Smooth muscle cell (in vitro differentiated cells): ENCODE measurements around the gene IL17RC. TPM values are rescaled to one million over a fixed set of nuclear protein-coding genes. Genes with fewer than 3 reads are reported as not detected.

Experiments used
- DNase-seq: peaks from one replicate; lab custom pipeline; 2025; ENCODE audit not compliant: unreplicated experiment; lab: John Stamatoyannopoulos, UW
- H2AFZ ChIP-seq: fragments of 200-600 bp; sonication (generic); 2 replicates; pipeline ENCODE4 v1.6.0; 2016; ENCODE audit warnings: antibody characterized with exemption, low read depth, mild to moderate bottlenecking
- H3F3A ChIP-seq: fragments of 200-600 bp; sonication (generic); 2 replicates; pipeline ENCODE4 v1.6.0; 2017; ENCODE audit warnings: antibody characterized with exemption, low read depth
- H3K27ac ChIP-seq: fragments of 200-600 bp; sonication (generic); 2 replicates; pipeline ENCODE4 v1.5.1; 2016; ENCODE audit warnings: low read depth, mild to moderate bottlenecking
- H3K27me3 ChIP-seq: fragments of 200-600 bp; sonication (generic); 2 replicates; pipeline ENCODE4 v1.6.1; 2016; ENCODE audit warnings: low read depth, mild to moderate bottlenecking
- H3K36me3 ChIP-seq: fragments of 200-600 bp; sonication (generic); 2 replicates; pipeline ENCODE4 v1.5.1; 2016; ENCODE audit warnings: low read depth
- H3K4me1 ChIP-seq: fragments of 200-600 bp; sonication (generic); 2 replicates; pipeline ENCODE4 v1.5.1; 2016; ENCODE audit warnings: low read depth
- H3K4me2 ChIP-seq: fragments of 200-600 bp; sonication (generic); 2 replicates; pipeline ENCODE4 v1.6.0; 2016; ENCODE audit warnings: mild to moderate bottlenecking
- H3K4me3 ChIP-seq: fragments of 200-600 bp; sonication (generic); 2 replicates; pipeline ENCODE4 v1.5.1; 2016; ENCODE audit warnings: mild to moderate bottlenecking
- H3K79me2 ChIP-seq: fragments of 200-600 bp; sonication (generic); 2 replicates; pipeline ENCODE4 v1.6.0; 2016; ENCODE audit warnings: low read depth, mild to moderate bottlenecking
- H3K9ac ChIP-seq: fragments of 200-600 bp; sonication (generic); 2 replicates; pipeline ENCODE4 v1.6.0; 2016; ENCODE audit warnings: low read depth
- H3K9me3 ChIP-seq: fragments of 200-600 bp; sonication (generic); replicated peaks from 2 replicates; pipeline ENCODE4 v1.5.1; 2016; ENCODE audit warnings: low read depth
- H4K20me1 ChIP-seq: fragments of 200-600 bp; sonication (generic); 2 replicates; pipeline ENCODE4 v1.6.0; 2016; ENCODE audit warnings: low read depth
- CTCF ChIP-seq: fragments of 200-600 bp; sonication (generic); IDR thresholded peaks from 2 replicates; pipeline ENCODE4 v1.5.1; 2017; ENCODE audit warnings: borderline replicate concordance, mild to moderate bottlenecking, antibody characterized with exemption; ENCODE audit not compliant: insufficient read depth, poor library complexity, severe bottlenecking
- WGBS: methylation state at CpG from one replicate; pipeline ENCODE4 v1.1.7; 2016; ENCODE audit warnings: low lambda C conversion rate; 5-methylcytosine and 5-hydroxymethylcytosine counted together
- polyA plus RNA-seq: library from polyadenylated mRNA; unstranded; fragments of >200 nt; fragmentation: Nextera tagmentation; extraction: Ambion mirVana; gene quantifications from 2 replicates; pipeline ENCODE4 v1.2.1, GENCODE V29; 2016
- total RNA-seq: library from RNA; depleted of rRNA; stranded (reverse); fragments of >200 nt; gene quantifications from 2 replicates; pipeline ENCODE4 v1.2.3, GENCODE V29; 2014

IL17RC gene
- total and polyA plus RNA-seq, 2 experiments from 2014 or later: 36.7 to 37.3 TPM

DNA sequence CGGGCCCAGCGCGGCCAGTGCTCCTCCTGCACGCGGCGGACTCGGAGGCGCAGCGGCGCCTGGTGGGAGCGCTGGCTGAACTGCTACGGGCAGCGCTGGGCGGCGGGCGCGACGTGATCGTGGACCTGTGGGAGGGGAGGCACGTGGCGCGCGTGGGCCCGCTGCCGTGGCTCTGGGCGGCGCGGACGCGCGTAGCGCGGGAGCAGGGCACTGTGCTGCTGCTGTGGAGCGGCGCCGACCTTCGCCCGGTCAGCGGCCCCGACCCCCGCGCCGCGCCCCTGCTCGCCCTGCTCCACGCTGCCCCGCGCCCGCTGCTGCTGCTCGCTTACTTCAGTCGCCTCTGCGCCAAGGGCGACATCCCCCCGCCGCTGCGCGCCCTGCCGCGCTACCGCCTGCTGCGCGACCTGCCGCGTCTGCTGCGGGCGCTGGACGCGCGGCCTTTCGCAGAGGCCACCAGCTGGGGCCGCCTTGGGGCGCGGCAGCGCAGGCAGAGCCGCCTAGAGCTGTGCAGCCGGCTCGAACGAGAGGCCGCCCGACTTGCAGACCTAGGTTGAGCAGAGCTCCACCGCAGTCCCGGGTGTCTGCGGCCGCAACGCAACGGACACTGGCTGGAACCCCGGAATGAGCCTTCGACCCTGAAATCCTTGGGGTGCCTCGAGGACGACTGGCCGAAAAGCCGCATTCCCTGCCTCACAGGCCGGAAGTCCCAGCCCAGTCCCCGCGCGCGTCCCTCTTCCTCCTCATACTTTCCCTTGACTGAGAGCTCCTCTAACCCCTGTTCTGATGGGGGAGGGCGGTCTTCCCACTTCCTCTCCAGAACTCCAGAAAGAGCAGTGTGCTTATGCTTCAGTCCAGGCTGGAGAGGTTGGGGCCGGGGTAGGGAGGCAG lies 1.4 kb upstream of the IL17RC start:
- peak overlapping the region; percentile 91 for H2AFZ ChIP-seq
- H3K4me3 ChIP-seq: peak overlapping the region; percentile 62
- H3K27ac ChIP-seq: peak overlapping the region; percentile 75
- peak overlapping the region; percentile 91 for H3K4me2 ChIP-seq
- no peaks in the 10 kb centered on the region for H3F3A ChIP-seq
- H3K36me3 ChIP-seq: no peaks in the 10 kb centered on the region
- TF ChIP-seq CTCF: peak; percentile 24
- H3K79me2 ChIP-seq: no peaks in the 10 kb centered on the region
- peak; percentile 59 for DNase-seq
- H3K27me3 ChIP-seq: no peaks in the 10 kb centered on the region
- under 1% methylated on average over 74 of the region's 99 CpGs for WGBS
- H3K4me1 ChIP-seq: peaks cover 16% of the 10 kb centered on the region
- no peaks in the 10 kb centered on the region for H4K20me1 ChIP-seq
- no peaks in the 10 kb centered on the region for H3K9me3 ChIP-seq
- H3K9ac ChIP-seq: peak overlapping the region; percentile 31

- Histone ChIP-seq H3K4me2 (peak overlapping the region; percentile 91), H3F3A (no peaks in the 10 kb centered on the region), H4K20me1 (no peaks in the 10 kb centered on the region), H3K27me3 (no peaks in the 10 kb centered on the region), H3K4me1 (peaks cover 16% of the 10 kb centered on the region), H3K27ac (peak overlapping the region; percentile 75), H3K9ac (no peak overlapping the region), H3K36me3 (no peaks in the 10 kb centered on the region), H3K9me3 (no peaks in the 10 kb centered on the region), H3K79me2 (no peaks in the 10 kb centered on the region), H3K4me3 (peak overlapping the region; percentile 62), H2AFZ (no peak overlapping the region)
- WGBS: 64% methylated on average over 7 of the region's 7 CpGs
- no peak for DNase-seq
- no peak for TF ChIP-seq CTCF
These were observed 558 bp upstream of the IL17RC start for GRCh38 chr3:9916346-9916733.

GRCh38 chr3:9917820-9918219 lies 922 bp downstream of the IL17RC start:
- Histone ChIP-seq H3K9me3 (no peaks in the 10 kb centered on the region), H3K4me3 (no peak overlapping the region), H3K4me2 (peak overlapping the region; percentile 91), H3K79me2 (no peaks in the 10 kb centered on the region), H3K27me3 (no peaks in the 10 kb centered on the region), H2AFZ (no peak overlapping the region), H3K36me3 (no peaks in the 10 kb centered on the region), H3F3A (no peaks in the 10 kb centered on the region), H4K20me1 (no peaks in the 10 kb centered on the region), H3K27ac (peak overlapping the region; percentile 75), H3K9ac (no peak overlapping the region), H3K4me1 (peaks cover 16% of the 10 kb centered on the region)
- WGBS: 92% methylated on average over 10 of the region's 10 CpGs
- no peak for TF ChIP-seq CTCF
- DNase-seq: no peak
